WTC11 (cell line): ENCODE results near the gene ROBO1.

Experiments used
- AFF4 ChIP-seq: sonication (generic); formaldehyde crosslinking; IDR thresholded peaks from 2 replicates; pipeline ENCODE4 v1.8.1; 2023; ENCODE audit warnings: mild to moderate bottlenecking, missing genetic modification reagents, borderline replicate concordance
- ATF3 ChIP-seq: sonication (generic); formaldehyde crosslinking; conservative IDR thresholded peaks from 2 replicates; pipeline ENCODE4 v1.8.1; 2022; ENCODE audit warnings: mild to moderate bottlenecking, missing genetic modification reagents
- CTCF ChIP-seq: fragments of 200-600 bp; IDR thresholded peaks from 2 replicates; pipeline ENCODE4 v1.8.0; 2022; ENCODE audit warnings: antibody characterized with exemption
- E2F5 ChIP-seq: sonication (generic); formaldehyde crosslinking; IDR thresholded peaks from 2 replicates; pipeline ENCODE4 v1.8.1; 2022; ENCODE audit warnings: mild to moderate bottlenecking, moderate library complexity, missing genetic modification reagents
- ESRRA ChIP-seq: sonication (generic); formaldehyde crosslinking; IDR thresholded peaks from 2 replicates; pipeline ENCODE4 v1.8.1; 2022; ENCODE audit warnings: mild to moderate bottlenecking, missing genetic modification reagents, borderline replicate concordance
- JUN ChIP-seq: sonication (generic); formaldehyde crosslinking; IDR thresholded peaks from 2 replicates; pipeline ENCODE4 v1.8.0; 2023; ENCODE audit warnings: mild to moderate bottlenecking, missing genetic modification reagents
- MAX ChIP-seq: sonication (generic); formaldehyde crosslinking; IDR thresholded peaks from 2 replicates; pipeline ENCODE4 v1.8.0; 2022; ENCODE audit warnings: mild to moderate bottlenecking, missing genetic modification reagents
- MXD4 ChIP-seq: fragments of 250-450 bp; sonication (Bioruptor Pico); IDR thresholded peaks from 2 replicates; pipeline ENCODE4 v1.8.0; 2021; ENCODE audit warnings: mild to moderate bottlenecking, moderate library complexity, borderline replicate concordance
- NFATC4 ChIP-seq: fragments of 250-450 bp; sonication (Bioruptor Pico); IDR thresholded peaks from 2 replicates; pipeline ENCODE4 v1.9.0; 2021; ENCODE audit warnings: mild to moderate bottlenecking
- NR1H2 ChIP-seq: sonication (generic); formaldehyde crosslinking; IDR thresholded peaks from 2 replicates; pipeline ENCODE4 v1.9.0; 2021; ENCODE audit warnings: mild to moderate bottlenecking, moderate library complexity, missing genetic modification reagents
- SMAD3 ChIP-seq: sonication (generic); formaldehyde crosslinking; IDR thresholded peaks from 2 replicates; pipeline ENCODE4 v1.8.0; 2022; ENCODE audit warnings: missing genetic modification reagents, mild to moderate bottlenecking, borderline replicate concordance
- TEAD4 ChIP-seq: sonication (generic); formaldehyde crosslinking; IDR thresholded peaks from 2 replicates; pipeline ENCODE4 v1.8.0; 2022; ENCODE audit warnings: mild to moderate bottlenecking, missing genetic modification reagents
- USF1 ChIP-seq: sonication (generic); formaldehyde crosslinking; IDR thresholded peaks from 2 replicates; pipeline ENCODE4 v1.8.0; 2022; ENCODE audit warnings: mild to moderate bottlenecking, missing genetic modification reagents
- ZNF138 ChIP-seq: sonication (generic); formaldehyde crosslinking; conservative IDR thresholded peaks from 2 replicates; pipeline ENCODE4 v1.8.1; 2022; ENCODE audit warnings: mild to moderate bottlenecking, moderate library complexity, missing genetic modification reagents

- TF ChIP-seq CTCF (no peak), NFATC4 (CRISPR knock-in tag) (no peak), ZNF138 (no peak), MXD4 (CRISPR knock-in tag) (no peak), AFF4 (CRISPR knock-in tag) (no peak), SMAD3 (CRISPR knock-in tag) (no peak), NR1H2 (CRISPR knock-in tag) (no peak), ESRRA (CRISPR knock-in tag) (no peak), TEAD4 (CRISPR knock-in tag) (no peak), E2F5 (no peak), JUN (CRISPR knock-in tag) (no peak), USF1 (no peak), ATF3 (no peak), MAX (CRISPR knock-in tag) (no peak)
These were observed 944.4 kb downstream of the ROBO1 start for GRCh38 chr3:78823434-78823833.
